ENCODE data around the gene SLA2.
A peak's percentile ranks its signal among the peaks of the same experiment; 100 is the strongest.
"Not testable (repeated sequence)": the region's sequence is repeated elsewhere in the genome, so short reads cannot be mapped to it uniquely, and the experiment has no call there.

Gene SLA2

GRCh38 chr20:36573103-36573797 is 72.7 kb downstream of the SLA2 start, which contains the start of gene TGIF2:
Gene TGIF2, plus strand, starts transcription at chr20:36573597. Its CDS starts 5,178 bp downstream, at chr20:36578775.
- DNase-seq, result peak; percentile 94

- peak; percentile 77 for DNase-seq
These were observed 73.3 kb downstream of the SLA2 start for GRCh38 chr20:36572701-36573102.

- peak; percentile 10 for DNase-seq
These were observed 74.2 kb downstream of the SLA2 start for GRCh38 chr20:36571564-36572504.

- no peak for DNase-seq
These were observed 76.1 kb downstream of the SLA2 start for GRCh38 chr20:36569847-36570429.

- DNase-seq, result no peak
These were observed 80.5 kb downstream of the SLA2 start for GRCh38 chr20:36565520-36565919.

- not testable (repeated sequence) for DNase-seq
These were observed 81.3 kb downstream of the SLA2 start for GRCh38 chr20:36564726-36565121.

GRCh38 chr20:36564078-36564725 is 81.8 kb downstream of the SLA2 start:
- not testable (repeated sequence) for DNase-seq

GRCh38 chr20:36563374-36563773 is 82.6 kb downstream of the SLA2 start:
- no peak for DNase-seq

GRCh38 chr20:36562724-36563123 is 83.3 kb downstream of the SLA2 start:
- no peak for DNase-seq

Data from CD4-positive, alpha-beta T cell treated with Interleukin-6 for 4 hours (primary cell).